MG63 (cell line): ENCODE data around the gene KRTAP5-4. TPM values are rescaled to one million over a fixed set of nuclear protein-coding genes. Genes with fewer than 3 reads are reported as not detected.
"Not testable (repeated sequence)": the region's sequence is repeated elsewhere in the genome, so short reads cannot be mapped to it uniquely, and the experiment has no call there.

Experiments
- DNase-seq: peaks from one replicate; pipeline ENCODE4 v3.0.0-alpha.2; 2020
- H3K27me3 ChIP-seq: fragments of 250-450 bp; sonication (Bioruptor Pico); 2 replicates; pipeline ENCODE4 v1.5.1; 2020; ENCODE audit warnings: mild to moderate bottlenecking, moderate library complexity
- H3K36me3 ChIP-seq: fragments of 250-450 bp; sonication (Bioruptor Pico); 2 replicates; pipeline ENCODE4 v1.5.1; 2020; ENCODE audit warnings: mild to moderate bottlenecking, moderate library complexity
- H3K4me3 ChIP-seq: fragments of 250-450 bp; sonication (Bioruptor Pico); 2 replicates; pipeline ENCODE4 v1.5.1; 2020; ENCODE audit warnings: mild to moderate bottlenecking, moderate library complexity
- H3K9me3 ChIP-seq: fragments of 250-450 bp; sonication (Bioruptor Pico); 2 replicates; pipeline ENCODE4 v1.5.1; 2020; ENCODE audit warnings: mild to moderate bottlenecking, moderate library complexity
- total RNA-seq: library from RNA; depleted of rRNA; stranded (reverse); fragments of >200 nt; shearing (Covaris generic); gene quantifications from 2 replicates; pipeline ENCODE4 v1.2.3, GENCODE V29; 2014; ENCODE audit warnings: low replicate concordance

The KRTAP5-4 gene
- total RNA-seq, 1 experiment from 2014 or later, result not detected

DNA sequence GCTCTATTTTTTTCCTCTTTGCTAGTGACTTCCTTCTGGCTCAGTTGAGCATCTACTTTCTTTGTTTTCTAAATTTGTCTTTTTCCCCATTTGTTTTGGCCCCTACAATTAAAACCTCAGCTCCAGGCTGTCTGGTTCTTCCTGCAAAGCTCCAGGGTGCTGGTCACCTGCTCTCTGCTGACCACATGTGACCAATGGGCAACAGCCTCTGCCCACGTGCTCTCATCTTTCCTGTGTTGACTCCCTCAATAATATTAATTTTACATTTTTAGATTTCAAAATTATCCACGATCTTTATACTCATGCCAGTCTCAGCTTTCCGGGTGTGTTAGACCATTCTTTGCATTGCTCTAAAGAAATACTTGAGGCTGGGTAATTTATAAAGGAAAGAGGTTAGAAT, 23.5 kb downstream of the KRTAP5-4 start:
- H3K9me3 ChIP-seq, DNase-seq, H3K4me3 ChIP-seq, H3K36me3 ChIP-seq: not testable (repeated sequence)
- H3K27me3 ChIP-seq, result peaks cover 23% of the 10 kb centered on the region

DNA sequence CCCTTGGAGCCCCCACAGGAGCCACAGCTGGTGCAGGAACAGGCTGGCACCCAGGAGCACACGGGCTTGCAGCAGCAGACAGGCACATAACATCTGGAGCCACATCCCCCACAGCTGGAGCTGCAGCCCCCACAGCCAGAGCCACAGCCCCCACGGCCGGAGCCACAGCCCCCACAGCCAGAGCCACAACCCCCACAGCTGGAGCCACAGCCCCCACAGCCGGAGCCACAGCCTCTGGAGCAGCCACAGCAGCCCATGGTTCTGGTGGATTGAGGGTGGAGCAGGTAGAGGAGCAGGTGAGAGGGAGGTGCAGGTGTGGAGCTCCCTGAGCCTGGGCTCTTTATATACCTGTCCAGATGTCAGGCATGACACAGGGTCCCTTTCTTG, 24.0 kb downstream of the KRTAP5-4 start, which contains the start of gene KRTAP5-2:
Gene KRTAP5-2, minus strand, starts transcription at position 301 of the 387 bp plus-strand sequence. Its CDS starts 44 bp downstream, at position 257.
- no peaks in the 10 kb centered on the region for H3K36me3 ChIP-seq
- peaks cover 25% of the 10 kb centered on the region for H3K27me3 ChIP-seq
- no peaks in the 10 kb centered on the region for H3K9me3 ChIP-seq
- DNase-seq, result no peak
- no peak within 1 kb of the TSS for H3K4me3 ChIP-seq

DNA sequence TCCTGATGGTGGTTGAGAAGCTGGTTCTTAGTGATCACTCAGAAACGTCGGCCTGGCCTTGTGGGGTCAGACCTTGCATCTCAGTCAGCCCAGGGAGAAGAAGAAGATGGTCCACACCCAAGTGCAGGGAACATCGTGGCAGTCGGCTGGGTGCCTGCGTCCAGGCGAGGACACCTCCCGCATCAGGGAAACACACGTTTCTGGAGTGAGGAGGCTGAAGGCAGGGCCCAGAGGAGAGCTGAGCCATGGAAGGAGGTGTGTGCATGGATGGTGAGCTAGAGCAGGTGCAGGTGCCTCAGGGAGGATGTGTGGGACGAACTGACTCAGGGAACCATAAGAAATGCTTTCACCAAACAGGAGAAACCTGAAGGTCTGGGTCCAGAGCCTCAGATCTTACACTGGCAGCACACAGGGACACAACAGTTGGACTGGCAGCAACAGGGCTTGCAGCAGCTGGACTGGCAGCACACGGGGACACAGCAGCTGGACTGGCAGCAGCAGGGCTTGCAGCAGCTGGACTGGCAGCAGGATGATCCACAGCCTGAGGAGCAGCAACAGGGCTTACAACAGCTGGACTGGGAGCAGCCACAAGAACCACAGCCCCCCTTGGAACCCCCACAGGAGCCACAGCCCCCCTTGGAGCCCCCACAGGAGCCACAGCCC, 24.5 kb downstream of the KRTAP5-4 start:
- Histone ChIP-seq H3K36me3 (no peaks in the 10 kb centered on the region), H3K4me3 (no peak overlapping the region), H3K9me3 (no peaks in the 10 kb centered on the region), H3K27me3 (peaks cover 28% of the 10 kb centered on the region)
- DNase-seq, result no peak

DNA sequence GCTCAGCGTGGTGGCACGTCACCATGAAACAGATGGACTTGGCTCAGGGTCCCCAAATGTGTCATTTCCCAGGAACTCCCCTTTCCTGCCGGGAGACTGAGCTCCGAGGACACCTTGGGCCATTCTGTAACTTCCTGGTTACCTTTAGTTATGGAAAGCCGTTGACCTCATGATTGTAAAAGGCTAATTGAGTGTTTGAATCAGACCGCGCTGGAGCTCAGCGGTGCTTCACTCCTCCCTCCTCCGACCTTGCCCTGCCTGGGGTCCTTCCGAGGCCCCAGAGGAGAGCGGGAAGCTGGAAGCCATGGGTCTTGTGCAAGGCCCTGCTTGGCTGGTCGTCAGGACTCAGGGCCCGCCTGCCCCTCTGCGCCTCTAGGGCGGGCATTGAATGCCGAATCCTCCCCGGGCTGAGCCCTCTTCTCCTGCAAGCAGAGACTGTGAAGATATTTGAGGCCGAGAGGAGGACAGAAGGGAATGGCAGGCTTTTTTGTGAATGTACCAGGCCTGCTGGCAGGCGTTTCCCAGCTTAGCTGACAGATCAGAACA, 25.3 kb downstream of the KRTAP5-4 start:
- H3K9me3 ChIP-seq, H3K4me3 ChIP-seq, DNase-seq, H3K36me3 ChIP-seq: not testable (repeated sequence)
- peaks cover 35% of the 10 kb centered on the region for H3K27me3 ChIP-seq

DNA sequence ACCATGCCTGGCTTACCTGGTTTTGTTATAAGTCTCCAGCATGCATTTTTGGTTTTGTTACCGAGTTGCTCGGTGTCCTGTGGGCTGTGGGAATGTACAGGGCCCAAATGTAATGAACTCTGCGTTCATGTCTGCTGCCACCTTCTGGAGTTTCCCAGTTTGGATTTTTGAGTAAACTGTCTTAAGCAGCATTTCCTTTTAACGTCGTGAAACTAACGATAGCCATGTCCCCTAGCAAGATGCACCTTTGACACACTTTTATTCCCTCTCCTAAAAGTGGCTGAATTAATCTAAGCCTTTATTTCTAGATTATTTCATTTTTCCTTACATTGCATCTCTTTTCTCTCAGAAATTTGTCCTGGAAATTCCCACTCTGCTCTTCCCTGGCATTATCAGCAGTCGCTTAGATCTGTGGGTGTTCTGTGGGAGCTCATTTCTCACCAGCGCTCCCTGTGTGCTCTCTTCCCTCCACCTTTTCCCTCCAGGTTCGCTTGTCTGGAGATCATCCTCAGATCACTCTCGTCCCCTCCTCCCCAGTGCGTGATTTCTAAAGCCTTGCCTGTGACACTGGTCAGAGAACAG, 25.9 kb downstream of the KRTAP5-4 start:
- DNase-seq, H3K36me3 ChIP-seq, H3K4me3 ChIP-seq, H3K9me3 ChIP-seq: not testable (repeated sequence)
- H3K27me3 ChIP-seq, result peaks cover 36% of the 10 kb centered on the region

DNA sequence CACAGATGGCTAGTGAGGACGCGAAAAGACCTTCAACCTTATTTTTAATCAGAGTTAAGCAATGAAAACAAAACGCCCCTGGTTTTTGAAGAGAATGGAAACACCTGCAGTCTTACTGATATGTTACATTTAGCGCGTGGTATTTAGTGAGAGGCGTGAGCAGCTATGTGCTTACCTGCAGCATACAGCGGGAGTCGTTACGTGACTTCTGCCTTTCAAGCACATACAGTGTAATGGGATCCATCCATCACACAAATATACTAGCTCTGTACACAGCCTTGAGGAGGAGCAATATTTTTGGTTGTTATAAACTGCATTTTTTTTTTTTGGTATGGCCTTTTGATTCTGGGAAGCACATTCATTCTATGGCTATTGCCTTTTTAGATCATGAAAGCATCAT, 29.3 kb downstream of the KRTAP5-4 start:
- Histone ChIP-seq H3K9me3 (no peaks in the 10 kb centered on the region), H3K4me3 (no peak overlapping the region), H3K27me3 (peaks cover 22% of the 10 kb centered on the region), H3K36me3 (no peaks in the 10 kb centered on the region)
- DNase-seq, result no peak

DNA sequence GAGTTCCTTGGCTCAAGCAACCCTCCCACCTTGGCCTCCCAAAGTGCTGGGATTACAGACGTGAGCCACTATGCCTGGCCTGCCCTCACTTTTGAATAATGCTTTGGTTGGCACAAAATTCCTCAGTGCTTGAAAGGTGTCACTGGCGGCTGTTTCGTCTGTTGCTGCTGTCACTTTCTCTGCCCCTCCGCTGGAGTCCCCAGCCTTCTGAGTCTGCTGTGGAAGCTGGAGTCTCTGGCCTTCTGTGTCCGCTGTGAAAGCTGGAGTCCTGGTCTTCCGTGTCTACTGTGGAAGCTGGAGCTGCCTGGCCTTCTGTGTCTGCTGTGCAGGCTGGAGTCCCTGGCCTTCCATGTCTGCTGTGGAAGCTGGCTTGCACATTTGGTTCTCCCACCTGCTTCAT, 31.9 kb downstream of the KRTAP5-4 start:
- Histone ChIP-seq H3K9me3 (no peaks in the 10 kb centered on the region), H3K27me3 (peaks cover 24% of the 10 kb centered on the region)
- no peak for DNase-seq

DNA sequence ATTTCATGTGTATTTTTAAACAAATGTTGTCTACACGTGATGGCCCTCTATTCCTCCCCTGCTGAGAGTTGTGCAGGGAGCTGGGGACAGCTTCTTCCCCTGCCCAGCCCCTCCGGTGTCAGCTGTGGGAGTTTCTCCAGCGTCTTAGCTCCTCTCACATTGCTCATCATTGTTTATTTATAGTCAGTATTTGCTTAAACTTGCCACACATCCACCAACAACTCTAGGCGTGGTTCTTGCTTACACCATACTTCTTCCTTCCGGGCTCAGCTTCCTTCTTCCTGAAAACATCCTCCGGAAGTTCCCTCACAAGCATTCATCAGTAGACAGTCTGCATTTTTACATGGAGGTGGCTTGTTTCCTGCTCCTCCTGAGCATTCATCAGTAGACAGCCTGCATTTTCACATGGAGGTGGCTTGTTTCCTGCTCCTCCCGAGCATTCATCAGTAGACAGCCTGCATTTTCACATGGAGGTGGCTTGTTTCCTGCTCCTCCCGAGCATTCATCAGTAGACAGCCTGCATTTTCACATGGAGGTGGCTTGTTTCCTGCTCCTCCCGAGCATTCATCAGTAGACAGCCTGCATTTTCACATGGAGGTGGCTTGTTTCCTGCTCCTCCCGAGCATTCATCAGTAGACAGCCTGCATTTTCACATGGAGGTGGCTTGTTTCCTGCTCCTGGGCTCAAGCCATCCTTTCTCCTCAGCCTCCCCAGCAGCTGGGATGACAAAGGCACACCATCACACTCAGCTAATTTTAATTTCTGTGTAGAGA, 32.6 kb downstream of the KRTAP5-4 start:
- not testable (repeated sequence) for DNase-seq, H3K36me3 ChIP-seq, H3K4me3 ChIP-seq, H3K9me3 ChIP-seq
- H3K27me3 ChIP-seq, result peaks cover 22% of the 10 kb centered on the region

More for the DNA sequence above, 31.9 kb downstream of the KRTAP5-4 start:
- no peak overlapping the region for H3K4me3 ChIP-seq
- H3K36me3 ChIP-seq, result no peaks in the 10 kb centered on the region

DNA sequence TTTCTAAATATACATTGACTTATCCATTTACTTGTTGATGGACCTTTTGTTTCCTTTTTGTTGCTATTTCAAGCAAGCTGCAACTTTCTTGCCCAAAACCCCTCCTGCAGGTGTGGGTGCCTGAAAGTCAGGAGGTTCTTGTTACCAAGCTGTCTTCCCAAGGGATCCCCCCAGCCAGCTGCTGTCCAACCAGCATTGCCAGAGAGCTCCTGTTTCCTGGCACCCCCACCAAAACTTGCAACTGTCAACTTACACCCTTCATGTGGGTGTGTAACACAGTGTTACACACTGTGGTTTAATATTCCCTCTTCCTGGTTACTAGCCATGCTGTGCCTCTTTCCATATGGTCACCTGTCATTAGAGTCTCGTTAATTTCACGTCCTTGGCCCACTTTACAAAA, 35.2 kb downstream of the KRTAP5-4 start:
- Histone ChIP-seq H3K27me3 (peaks cover 4% of the 10 kb centered on the region), H3K4me3 (no peak overlapping the region), H3K9me3 (no peaks in the 10 kb centered on the region), H3K36me3 (no peaks in the 10 kb centered on the region)
- DNase-seq, result no peak

DNA sequence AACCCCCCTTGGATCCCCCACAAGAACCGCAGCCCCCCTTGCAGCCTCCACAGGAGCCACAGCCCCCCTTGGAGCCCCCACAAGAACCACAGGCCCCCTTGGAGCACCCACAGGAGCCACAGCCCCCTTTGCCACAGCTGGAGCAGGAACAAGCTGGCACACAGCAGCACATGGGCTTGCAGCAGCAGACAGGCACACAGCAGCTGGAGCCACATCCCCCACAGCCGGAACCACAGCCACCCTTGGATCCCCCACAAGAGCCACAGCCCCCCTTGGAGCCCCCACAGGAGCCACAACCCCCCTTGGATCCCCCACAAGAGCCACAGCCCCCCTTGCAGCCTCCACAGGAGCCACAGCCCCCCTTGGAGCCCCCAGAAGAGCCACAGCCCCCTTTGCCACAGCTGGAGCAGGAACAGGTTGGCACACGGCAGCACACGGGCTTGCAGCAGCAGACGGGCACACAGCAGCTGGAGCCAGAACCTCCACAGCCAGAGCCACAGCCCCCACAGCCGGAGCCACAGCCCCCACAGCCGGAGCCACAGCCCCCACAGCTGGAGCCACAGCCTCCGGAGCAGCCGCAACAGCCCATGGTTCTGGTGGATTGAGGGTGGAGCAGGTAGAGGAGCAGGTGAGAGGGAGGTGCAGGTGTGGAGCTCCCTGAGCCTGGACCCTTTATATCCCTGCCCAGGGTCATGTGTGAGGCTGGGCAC, 37.1 kb downstream of the KRTAP5-4 start, which contains the start of gene KRTAP5-1:
Gene KRTAP5-1, minus strand, starts transcription at position 623 of the 710 bp plus-strand sequence. Its CDS starts 34 bp downstream, at position 589.
- H3K36me3 ChIP-seq, H3K4me3 ChIP-seq, H3K27me3 ChIP-seq, DNase-seq, H3K9me3 ChIP-seq: not testable (repeated sequence)

DNA sequence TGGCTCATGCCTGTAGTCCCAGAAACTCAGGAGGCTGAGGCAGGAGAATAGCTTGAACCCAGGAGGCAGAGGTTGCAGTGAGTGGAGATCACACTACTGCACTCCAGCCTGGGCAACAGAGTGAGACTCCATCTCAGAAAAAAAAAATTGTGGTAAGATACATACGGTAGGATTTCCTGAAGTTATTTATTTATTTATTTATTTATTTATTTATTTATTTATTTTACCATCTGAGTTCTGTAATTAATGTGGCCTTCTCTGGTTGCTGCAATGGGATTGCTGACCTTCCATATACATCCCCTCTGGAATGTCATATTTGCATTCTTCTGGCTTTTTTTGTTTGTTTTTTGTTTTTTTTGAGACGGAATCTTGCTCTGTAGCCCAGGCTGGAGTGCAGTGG, 39.0 kb downstream of the KRTAP5-4 start:
- not testable (repeated sequence) for H3K4me3 ChIP-seq, DNase-seq, H3K36me3 ChIP-seq, H3K27me3 ChIP-seq, H3K9me3 ChIP-seq

DNA sequence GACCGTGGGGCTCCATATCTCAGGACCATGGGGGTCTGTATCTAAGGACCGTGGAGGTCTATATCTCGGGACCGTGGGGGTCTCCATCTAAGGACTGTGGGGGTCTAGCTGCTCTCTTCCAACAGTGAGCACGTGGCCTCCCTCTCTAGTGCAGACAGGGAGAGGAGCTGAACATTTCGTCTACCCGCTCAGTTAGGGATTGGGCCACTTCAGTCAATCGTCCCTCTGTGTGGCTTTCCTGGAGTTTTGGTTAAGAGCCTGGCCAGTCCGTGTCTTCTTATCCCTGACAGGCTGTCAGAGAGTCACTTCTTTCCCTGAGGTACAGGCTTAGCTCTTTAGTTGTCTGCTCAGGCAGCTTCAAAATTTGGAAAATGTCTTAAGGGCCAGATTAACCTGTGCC, 40.0 kb downstream of the KRTAP5-4 start:
- Histone ChIP-seq H3K4me3 (no peak overlapping the region), H3K36me3 (no peaks in the 10 kb centered on the region), H3K27me3 (peaks cover 3% of the 10 kb centered on the region; the same call in 1 of the 2 replicates), H3K9me3 (peaks cover 6% of the 10 kb centered on the region; the same call in 1 of the 2 replicates)
- no peak for DNase-seq

DNA sequence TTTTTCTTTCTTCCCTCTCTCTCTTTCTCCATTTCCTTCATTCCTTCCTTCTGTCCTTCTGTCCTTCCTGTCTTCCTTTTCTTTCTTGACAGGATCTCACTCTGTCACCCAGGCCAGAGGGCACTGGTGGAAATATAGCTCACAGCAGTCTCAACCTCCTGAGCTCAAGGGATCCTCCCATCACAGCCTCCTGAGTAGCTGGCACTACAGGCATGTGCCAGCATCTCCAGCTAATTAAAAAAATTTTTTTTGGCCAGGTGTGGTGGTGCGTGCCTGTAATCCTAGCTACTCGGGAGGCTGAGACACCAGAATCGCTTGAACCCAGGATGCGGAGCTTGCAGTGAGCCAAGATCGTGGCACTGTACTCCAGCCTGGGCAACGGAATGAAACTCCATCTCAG, 45.1 kb downstream of the KRTAP5-4 start:
- Histone ChIP-seq H3K36me3 (no peaks in the 10 kb centered on the region), H3K9me3 (peaks cover 6% of the 10 kb centered on the region; the same call in 1 of the 2 replicates), H3K27me3 (peaks cover 18% of the 10 kb centered on the region), H3K4me3 (no peak overlapping the region)
- DNase-seq, result no peak

DNA sequence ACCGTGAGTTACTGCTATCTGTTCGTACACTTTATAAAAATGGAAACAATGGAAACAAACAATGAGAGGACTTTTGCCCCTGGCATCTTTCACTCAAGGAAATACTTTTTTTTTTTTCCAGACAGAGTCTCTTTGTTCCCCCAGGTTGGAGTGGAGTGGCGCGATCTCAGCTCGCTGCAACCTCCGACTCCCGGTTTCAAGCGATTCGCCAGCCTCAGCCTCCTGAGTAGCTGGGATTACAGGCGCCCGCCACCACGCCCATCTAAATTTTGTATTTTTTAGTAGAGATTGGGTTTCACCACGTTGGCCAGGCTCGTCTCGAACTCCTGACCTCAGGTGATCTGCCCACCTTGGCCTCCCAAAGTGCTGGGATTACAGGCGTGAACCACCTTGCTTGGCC, 46.2 kb downstream of the KRTAP5-4 start:
- not testable (repeated sequence) for H3K36me3 ChIP-seq, H3K9me3 ChIP-seq, H3K4me3 ChIP-seq, DNase-seq
- peaks cover 18% of the 10 kb centered on the region for H3K27me3 ChIP-seq

DNA sequence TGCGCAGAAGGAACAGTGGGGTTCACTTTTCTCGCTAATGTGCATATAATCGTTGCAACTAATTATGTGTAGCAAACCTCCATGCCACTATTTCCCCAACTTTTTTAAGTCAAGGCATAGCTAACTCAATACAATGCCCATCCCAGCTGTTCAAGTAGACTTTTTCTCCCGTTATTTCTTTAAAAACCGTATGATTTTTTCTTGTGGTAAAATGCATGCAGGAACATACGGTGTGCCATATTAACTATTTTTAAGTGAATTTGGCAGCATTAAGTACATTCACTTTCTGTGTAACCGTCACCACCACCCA, 47.0 kb downstream of the KRTAP5-4 start:
- no peaks in the 10 kb centered on the region for H3K36me3 ChIP-seq
- H3K9me3 ChIP-seq, result peaks cover 6% of the 10 kb centered on the region; the same call in 1 of the 2 replicates
- peaks cover 18% of the 10 kb centered on the region for H3K27me3 ChIP-seq
- DNase-seq, result no peak
- H3K4me3 ChIP-seq, result no peak overlapping the region

DNA sequence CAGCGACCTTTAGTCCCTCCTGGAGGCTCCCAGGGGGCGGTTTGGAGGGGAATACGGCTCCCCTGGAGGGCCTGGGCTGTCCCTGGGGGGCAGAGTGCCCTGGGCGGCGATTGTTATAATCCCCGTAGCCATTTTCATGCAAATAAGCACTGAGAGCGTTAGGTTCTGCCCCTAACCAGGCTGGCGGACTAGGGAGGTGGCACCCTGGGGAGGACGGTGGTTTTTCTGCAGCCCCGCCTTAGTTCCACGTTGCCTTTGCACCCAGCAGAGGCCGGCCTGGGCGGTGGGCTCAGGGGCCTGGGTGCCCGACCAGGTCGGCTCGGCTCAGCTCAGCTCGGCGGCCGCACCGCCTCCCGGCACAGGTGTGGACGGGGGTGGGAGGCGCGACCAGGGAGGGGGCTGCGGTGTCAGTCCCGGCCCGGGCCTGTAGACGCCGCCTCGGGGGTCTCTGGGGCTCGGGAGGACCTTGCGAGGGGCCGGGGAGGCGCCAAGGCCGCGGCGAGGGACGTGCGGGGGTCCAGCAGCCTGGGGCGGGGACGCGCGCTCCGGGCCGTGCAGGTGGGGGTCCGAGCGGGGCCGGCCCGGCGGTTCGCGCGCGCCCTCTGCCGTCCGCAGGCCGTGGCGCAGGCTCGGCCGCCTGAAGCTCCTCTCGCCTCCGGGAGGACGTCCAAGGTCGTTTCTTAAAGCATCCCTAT, 47.6 kb downstream of the KRTAP5-4 start:
- Histone ChIP-seq H3K36me3 (no peaks in the 10 kb centered on the region), H3K9me3 (peaks cover 6% of the 10 kb centered on the region; the same call in 1 of the 2 replicates), H3K4me3 (peak overlapping the region; percentile 16; the same call in 1 of the 2 replicates), H3K27me3 (peaks cover 18% of the 10 kb centered on the region)
- peak; percentile 48 for DNase-seq
